Fibroblast of skin of scalp (primary cell): ENCODE measurements around the gene PIWIL1. TPM values are rescaled to one million over a fixed set of nuclear protein-coding genes. Genes with fewer than 3 reads are reported as not detected.

Source experiments
- DNase-seq: peaks from one replicate; pipeline ENCODE4 v3.0.0-alpha.2; 2013
- polyA plus RNA-seq, 2 experiments: library from polyadenylated mRNA; unstranded; fragments of 120-200 nt; gene quantifications; one replicate each; pipeline ENCODE4 v1.2.1, GENCODE V29; 2013; ENCODE audit not compliant: insufficient read length in 2 of 2

PIWIL1 gene
- not detected for polyA plus RNA-seq (2013, experiment 1 of 2; ENCODE audit: insufficient read length)
- polyA plus RNA-seq (2013, experiment 2 of 2; ENCODE audit: insufficient read length), result not detected

DNA sequence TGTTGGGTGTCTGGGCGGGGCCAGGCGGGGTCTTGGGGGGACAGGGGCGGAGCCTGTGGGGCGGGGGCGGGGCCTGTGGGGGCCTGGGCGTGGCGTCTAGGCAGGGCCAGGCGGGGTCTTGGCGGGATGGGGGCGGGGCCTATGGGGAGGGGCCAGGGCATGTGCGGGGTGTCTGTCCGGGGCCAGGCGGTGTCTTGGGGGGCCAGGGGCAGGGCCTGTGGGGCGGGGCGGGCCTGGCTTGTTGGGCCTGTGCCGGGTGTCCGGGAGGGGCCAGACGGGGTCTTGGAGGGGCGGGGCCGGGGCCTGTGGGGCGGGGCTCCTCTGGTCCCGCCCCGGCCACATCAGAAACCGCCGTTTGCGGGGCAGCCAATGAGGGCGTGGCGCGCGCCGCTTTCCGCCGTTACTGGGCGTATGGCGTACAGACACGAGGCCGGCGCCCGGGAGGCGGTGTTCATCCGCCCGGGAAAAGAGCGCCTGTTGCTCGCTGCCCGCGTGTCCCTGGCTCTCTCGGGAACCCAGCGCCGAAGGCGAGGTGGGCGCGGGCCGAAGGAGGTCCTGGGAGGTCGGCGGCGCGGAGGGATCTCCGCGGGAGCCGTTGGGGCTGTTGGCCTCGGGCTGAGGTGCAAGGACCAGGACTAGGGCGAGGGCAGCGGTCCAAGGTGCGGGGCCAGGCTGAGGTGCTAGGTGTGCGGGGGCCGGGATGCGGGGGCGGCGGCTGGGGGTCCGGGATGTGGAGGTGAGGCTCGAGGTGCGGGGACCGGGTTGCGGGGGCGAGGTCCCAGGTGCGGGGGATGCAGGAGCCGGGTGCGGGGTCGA lies at the start of gene PIWIL1:
Gene PIWIL1 (plus strand): TSS at position 400 of the 816 bp plus-strand sequence. CDS start 4,705 bp downstream, outside the sequence.
- DNase-seq, result no peak

- no peak for DNase-seq
Measured at GRCh38 chr12:130288206-130288605, 49.5 kb upstream of the PIWIL1 start.

- DNase-seq, result no peak
Measured at GRCh38 chr12:130288691-130289090, 49.0 kb upstream of the PIWIL1 start.

DNA sequence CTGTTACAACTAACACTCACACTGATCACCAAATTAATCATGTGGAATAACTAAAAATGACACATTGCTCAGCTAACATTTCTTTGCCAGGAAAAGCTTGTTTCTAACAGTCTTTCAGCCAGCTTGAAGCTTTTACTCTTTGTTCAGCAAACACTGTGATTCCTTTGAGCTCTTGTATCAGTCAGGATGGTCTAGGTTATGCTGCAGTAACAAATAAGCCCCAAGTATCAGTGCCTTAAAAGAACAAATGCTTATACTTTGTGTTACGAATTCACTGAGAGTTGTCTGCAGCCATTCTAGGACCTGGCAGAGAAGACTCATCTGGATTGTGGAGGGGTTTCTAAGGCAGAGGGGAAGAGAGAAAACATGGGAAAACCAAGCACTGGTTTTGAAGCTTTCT lies 47.6 kb upstream of the PIWIL1 start:
- no peak for DNase-seq

- DNase-seq, result no peak
Measured at GRCh38 chr12:130298322-130299021, 39.2 kb upstream of the PIWIL1 start.

GRCh38 chr12:130299574-130299973 lies 38.1 kb upstream of the PIWIL1 start:
- DNase-seq, result no peak

DNA sequence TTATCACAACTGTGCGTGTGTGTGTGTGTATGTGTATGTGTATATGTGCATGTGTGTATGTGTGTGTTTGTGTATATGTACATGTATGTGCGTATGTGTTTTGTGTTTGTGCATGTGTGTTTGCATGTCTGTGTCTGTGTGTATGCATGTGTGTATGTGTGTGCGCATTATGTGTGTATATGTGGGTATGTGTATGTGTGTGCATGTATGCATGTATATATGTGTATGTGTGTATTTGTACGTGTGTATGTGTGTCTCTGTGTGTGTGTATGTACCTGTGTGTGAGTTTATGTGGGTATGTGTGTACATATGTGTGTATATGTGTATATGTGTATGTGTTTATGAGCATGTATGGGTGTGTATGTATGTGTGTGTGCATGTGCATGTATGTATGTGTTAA lies 37.6 kb upstream of the PIWIL1 start:
- no peak for DNase-seq

DNA sequence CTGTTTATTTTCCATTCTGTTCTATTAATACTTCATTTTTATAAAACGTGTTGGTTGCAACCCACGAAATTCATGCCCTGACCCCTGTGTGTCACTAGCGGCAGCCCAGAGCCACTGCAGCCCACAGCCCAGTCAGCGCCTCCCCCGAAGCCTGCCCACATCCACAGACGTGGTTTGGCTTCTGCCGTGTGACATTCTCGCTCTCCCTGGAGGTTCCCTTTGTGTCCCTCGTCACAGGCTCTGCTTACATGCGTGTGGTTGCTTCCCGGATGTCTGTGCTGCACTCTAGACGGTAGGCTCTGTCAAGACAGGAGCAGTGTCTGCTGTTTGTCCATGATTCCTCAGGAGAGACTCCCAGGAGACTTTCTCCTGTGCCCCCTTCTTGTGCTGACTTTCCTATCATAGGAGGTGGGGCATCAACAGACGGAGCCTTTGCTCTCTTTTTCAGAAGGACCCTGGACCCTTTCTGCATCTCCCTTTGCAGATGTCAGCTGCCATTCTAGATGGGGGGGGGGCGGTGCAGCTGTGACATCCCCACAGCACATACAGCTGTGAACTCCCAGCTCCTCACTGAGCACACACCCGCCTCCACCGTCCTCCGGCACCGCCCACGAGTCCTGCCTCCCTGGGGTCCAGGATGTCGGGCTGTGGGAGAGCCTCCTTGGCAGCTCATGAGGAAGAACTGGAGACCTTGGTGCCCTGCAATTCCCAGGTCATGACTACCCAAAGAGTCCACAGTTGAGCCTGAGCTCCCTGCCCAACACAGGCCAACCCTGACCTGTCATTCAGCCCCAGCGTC lies 36.8 kb upstream of the PIWIL1 start:
- DNase-seq, result no peak

DNA sequence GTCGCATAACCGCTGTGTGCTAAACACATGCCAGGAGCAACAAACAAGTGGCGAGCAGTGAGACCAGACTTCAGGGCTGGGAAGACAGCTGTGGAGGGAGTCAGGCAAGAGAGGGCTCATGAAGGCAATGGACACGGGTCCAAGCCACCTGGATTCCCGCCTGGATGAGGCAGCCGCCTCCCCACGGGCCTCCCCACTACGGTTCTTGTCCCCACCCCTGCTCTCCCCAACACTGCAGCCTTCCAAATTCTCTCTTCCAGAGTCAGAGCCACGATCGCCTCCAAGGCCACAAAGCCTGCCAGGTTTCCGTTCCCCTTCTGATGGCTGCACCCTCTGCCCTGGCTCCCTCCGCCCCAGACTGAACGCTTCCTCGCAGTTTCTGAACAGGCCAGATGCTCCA lies 36.1 kb upstream of the PIWIL1 start:
- DNase-seq, result no peak

GRCh38 chr12:130303781-130304180 lies 33.9 kb upstream of the PIWIL1 start:
- DNase-seq, result no peak

DNA sequence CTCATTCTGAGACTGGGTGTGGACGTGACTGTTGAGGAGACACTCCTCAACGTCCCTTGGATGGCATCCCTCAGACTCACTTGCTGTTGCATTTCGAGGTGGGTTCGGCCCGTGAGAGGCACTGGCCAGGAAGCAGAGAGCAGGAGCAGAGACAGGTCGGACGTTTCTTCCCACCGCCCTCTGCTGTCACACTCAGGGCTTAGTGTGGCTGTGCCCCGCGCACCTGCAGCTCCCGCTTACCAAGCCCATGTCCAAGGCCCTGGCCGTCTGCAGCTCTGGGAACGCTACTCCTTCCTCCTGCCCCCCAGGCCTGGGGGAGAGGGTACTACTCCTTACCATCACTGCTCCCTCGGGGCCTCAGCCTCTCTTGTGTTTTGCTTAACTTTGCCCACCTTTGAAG lies 29.8 kb upstream of the PIWIL1 start:
- no peak for DNase-seq

- no peak for DNase-seq
Measured at GRCh38 chr12:130308393-130308792, 29.3 kb upstream of the PIWIL1 start.

- peak; percentile 21 for DNase-seq
Measured at GRCh38 chr12:130316251-130316650, 21.4 kb upstream of the PIWIL1 start.

DNA sequence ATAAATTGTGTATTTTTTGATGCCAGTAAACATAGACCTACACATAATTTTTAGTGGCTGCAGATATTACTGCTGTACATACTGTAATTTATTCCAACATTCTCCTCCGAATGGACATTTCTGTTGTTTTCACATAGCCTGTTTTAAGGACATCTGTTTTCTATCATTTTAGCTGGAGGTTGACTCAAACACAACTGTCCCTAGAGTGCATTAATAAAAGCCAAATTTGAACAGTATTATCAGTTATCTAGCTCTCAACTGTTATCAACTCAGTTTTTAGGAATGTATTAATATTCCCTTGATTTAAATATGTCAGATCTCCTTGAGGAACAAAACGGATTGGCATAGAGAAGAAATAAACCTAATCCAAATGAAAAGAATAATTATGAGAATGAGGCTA lies 17.2 kb upstream of the PIWIL1 start:
- no peak for DNase-seq

DNA sequence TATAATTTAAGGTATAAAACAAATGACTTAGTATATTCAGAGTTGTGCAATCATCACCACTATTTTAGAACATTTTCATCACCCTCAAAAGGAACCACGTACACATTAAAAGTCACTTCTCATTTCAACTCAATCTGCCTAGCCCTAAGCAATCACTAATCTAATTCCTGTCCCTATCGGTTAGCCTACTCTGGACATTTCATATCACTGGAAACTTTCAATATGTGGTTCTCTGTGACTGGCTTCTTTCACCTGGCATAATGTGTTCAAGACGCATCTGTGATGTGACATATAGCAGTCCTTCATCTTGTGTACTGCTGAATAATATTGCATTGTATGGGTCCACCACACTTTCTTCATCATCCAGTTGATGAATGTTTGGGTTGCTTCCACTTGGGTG lies 15.4 kb upstream of the PIWIL1 start:
- DNase-seq, result no peak

- DNase-seq, result no peak
Measured at GRCh38 chr12:130330685-130331084, 7.0 kb upstream of the PIWIL1 start.

DNA sequence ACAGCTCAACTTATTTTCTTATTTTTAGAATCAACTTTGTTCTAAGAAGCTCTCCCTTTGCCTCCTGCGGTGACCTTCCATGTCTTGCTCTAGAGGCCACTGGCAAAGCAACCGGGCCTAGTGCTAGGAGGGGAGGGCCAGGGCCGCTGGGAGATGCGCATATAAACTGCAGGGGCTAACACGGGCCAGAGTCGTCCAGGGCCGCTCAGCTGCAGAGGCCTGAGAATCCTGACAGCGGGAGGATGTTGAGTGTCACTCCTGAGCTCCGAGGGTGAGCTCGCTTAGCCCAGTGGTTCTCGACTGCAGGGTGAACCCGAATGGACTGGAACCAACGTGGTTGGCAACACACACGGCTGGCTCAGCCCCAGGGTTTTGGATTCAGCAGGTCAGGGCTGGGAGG lies 6.5 kb upstream of the PIWIL1 start:
- DNase-seq, result no peak

DNA sequence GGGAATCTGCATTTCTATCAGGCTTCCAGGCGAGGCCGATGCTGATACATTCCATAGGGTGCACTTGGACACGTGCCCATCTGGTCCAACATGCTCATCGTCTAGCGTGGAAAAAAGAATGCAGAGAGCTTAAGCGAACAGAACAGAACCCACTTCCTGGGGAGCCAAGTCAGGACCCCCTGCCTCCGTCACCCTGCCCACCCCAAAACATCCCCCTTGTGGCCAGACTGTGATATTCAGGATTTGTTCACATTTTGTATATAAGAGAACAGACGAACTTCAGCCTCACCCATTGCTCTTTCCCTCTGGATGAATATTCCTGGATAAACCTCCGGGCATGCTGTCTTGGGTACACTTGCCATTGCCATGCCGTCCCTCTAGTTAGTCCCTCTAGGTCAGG lies 4.3 kb upstream of the PIWIL1 start:
- DNase-seq, result no peak

GRCh38 chr12:130334399-130334798 lies 3.3 kb upstream of the PIWIL1 start:
- DNase-seq, result no peak

DNA sequence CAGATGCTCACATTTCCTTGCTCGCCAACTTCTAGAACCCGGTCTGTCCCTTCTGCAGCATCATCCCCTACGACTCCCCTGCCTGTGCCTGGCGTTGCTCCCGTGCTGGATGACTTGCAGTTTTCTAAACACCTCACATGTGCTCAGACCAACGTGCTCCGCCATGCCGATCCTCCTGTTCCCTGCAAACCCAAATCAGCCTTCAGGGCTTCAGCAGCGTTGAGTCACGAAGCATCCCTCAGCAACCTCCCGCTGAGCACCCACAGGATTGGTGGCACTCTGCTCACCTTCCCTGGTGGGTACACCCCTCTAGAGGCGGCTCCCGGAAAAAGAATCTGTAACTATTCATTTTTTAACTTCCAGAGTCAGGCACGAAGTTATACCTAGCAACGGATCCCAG lies 2.8 kb upstream of the PIWIL1 start:
- no peak for DNase-seq

GRCh38 chr12:130335517-130336392 lies 1.9 kb upstream of the PIWIL1 start:
- DNase-seq, result peak; percentile 49
